Measurements from ENCODE around the gene ZNF628.

Gene ZNF628

GRCh38 chr19:55461259-55461973 is 15.0 kb upstream of the ZNF628 start, which contains the start of gene ISOC2:
ISOC2 (minus strand) TSS chr19:55461642; CDS start chr19:55456486, 5,156 bp downstream.
- CTCF ChIA-PET = no interaction called here

GRCh38 chr19:55461974-55462626 is 14.3 kb upstream of the ZNF628 start:
- no peak for DNase-seq (ENCODE audit: extremely low spot score)
- ChIA-PET POLR2A (interaction anchor here (0.7 to 1.4 kb wide), 9 partner anchors 10 to 392 kb away, joined by 3 to 14 read pairs (median 3); partner anchors contain the start of genes HSPBP1, PPP6R1, UBE2S and ZNF628), CTCF (no interaction called here)
- peak; percentile 9; the same call in 1 of the 2 replicates for TF ChIP-seq L3MBTL2 (conservative IDR thresholded peaks at IDR 0.05)
- TF ChIP-seq, protein P1, sequence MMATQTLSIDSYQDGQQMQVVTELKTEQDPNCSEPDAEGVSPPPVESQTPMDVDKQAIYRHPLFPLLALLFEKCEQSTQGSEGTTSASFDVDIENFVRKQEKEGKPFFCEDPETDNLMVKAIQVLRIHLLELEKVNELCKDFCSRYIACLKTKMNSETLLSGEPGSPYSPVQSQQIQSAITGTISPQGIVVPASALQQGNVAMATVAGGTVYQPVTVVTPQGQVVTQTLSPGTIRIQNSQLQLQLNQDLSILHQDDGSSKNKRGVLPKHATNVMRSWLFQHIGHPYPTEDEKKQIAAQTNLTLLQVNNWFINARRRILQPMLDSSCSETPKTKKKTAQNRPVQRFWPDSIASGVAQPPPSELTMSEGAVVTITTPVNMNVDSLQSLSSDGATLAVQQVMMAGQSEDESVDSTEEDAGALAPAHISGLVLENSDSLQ (IDR thresholded peaks at IDR 0.05) = no peak

More at GRCh38 chr19:55461259-55461973, 15.0 kb upstream of the ZNF628 start, which contains the start of gene ISOC2:
- POLR2A ChIA-PET = interaction anchor here (0.7 to 1.4 kb wide), 8 partner anchors 9 to 392 kb away, joined by 3 to 14 read pairs (median 3); partner anchors contain the start of genes HSPBP1, PPP6R1, UBE2S and ZNF628
- peak; percentile 96 for DNase-seq (ENCODE audit: extremely low spot score)
- TF ChIP-seq SP1 (IDR thresholded peaks at IDR 0.05) (peak; percentile 94), ARNT (IDR thresholded peaks at IDR 0.05) (no peak), HDGF (IDR thresholded peaks at IDR 0.05; ENCODE audit: borderline replicate concordance) (peak; percentile 87; the same call in 1 of the 2 replicates), ZNF384 (IDR thresholded peaks at IDR 0.05) (no peak), CTBP1 (IDR thresholded peaks at IDR 0.05; ENCODE audit: borderline replicate concordance) (no peak), L3MBTL2 (conservative IDR thresholded peaks at IDR 0.05) (peak; percentile 76), FOXK2 (IDR thresholded peaks at IDR 0.05) (no peak), LEF1 (IDR thresholded peaks at IDR 0.05; ENCODE audit: borderline replicate concordance) (no peak)
- TF ChIP-seq, protein P1 (IDR thresholded peaks at IDR 0.05) = peak; percentile 99

- CTCF ChIA-PET = no interaction called here
- POLR2A ChIA-PET = interaction anchor here (1.0 to 1.4 kb wide), 2 partner anchors 11 to 14 kb away, joined by 3 to 5 read pairs; partner anchors contain the start of gene ZNF628
These were observed 13.7 kb upstream of the ZNF628 start for GRCh38 chr19:55462722-55463121.

DNA sequence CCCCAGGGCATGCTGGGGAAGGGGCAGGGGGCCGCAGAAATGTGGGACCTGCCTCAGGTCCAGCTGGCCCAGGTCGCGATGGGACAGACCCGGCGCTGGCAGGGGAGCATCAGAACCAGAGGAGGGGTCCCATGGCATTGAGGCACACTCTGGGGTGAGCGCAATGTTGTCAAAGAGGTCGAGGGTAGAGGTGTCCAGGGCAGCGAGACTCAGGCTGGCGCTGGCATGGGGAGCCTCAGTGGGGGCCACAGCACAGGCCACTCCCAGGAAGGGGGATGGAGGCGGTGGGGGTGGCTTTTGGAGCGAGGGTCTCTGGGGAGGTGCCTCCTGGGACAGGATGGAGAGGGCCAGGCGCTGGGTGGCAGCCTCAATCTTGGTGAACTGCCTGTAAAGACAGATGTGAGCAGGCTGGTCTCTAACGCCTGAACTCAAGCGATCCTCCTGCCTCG is 12.8 kb upstream of the ZNF628 start:
- DNase-seq (ENCODE audit: extremely low spot score) = no peak
- ChIA-PET CTCF (no interaction called here), POLR2A (no interaction called here)
- TF ChIP-seq ELF4 (IDR thresholded peaks at IDR 0.05) = no peak
- TF ChIP-seq BHLHE40 (IDR thresholded peaks at IDR 0.05; ENCODE audit: borderline replicate concordance) = no peak
- no peak for TF ChIP-seq ZNF384 (IDR thresholded peaks at IDR 0.05)
- no peak for TF ChIP-seq FOXK2 (IDR thresholded peaks at IDR 0.05)
- no peak for TF ChIP-seq HDGF (IDR thresholded peaks at IDR 0.05; ENCODE audit: borderline replicate concordance)
- no peak for TF ChIP-seq FOXM1 (IDR thresholded peaks at IDR 0.05; ENCODE audit: borderline replicate concordance)
- TF ChIP-seq SUZ12 (IDR thresholded peaks at IDR 0.05) = no peak
- TF ChIP-seq L3MBTL2 (conservative IDR thresholded peaks at IDR 0.05) = no peak
- TF ChIP-seq TARDBP (IDR thresholded peaks at IDR 0.05) = no peak
- TF ChIP-seq LEF1 (IDR thresholded peaks at IDR 0.05; ENCODE audit: borderline replicate concordance) = no peak

More at GRCh38 chr19:55462722-55463121, 13.7 kb upstream of the ZNF628 start:
- TF ChIP-seq BHLHE40 (IDR thresholded peaks at IDR 0.05; ENCODE audit: borderline replicate concordance) = no peak
- TF ChIP-seq L3MBTL2 (conservative IDR thresholded peaks at IDR 0.05) = no peak
- TF ChIP-seq SUZ12 (IDR thresholded peaks at IDR 0.05) = no peak
- DNase-seq (ENCODE audit: extremely low spot score) = no peak

DNA sequence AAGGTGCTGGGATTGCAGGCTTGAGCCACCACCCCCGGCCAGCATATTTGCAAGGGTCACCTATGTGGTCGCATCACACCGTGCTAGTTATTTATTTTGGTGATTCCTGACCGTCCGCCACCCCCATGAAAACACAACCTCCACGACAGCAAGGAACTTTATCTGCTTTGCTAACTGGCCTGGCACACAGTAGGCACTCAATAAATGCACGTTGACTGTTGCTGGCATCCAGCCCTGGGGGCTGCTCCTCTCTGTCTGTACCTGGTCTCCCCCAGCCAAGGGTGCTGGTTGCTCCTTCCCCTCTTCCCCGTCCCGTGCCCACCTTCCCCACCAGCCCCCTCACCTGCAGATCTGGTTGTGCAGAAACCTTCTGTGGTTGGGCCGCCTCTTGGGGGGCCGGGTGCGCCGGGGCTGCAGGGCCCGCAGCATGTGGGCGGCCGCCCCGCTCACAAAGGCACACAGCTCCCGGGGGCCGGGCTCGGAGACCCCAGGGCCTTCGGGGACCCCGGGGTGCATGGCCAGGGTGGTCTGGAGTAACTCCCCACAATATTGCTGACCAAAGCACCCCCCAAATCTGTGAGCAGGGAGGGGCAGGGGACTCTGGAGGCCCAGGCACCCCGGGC is 12.3 kb upstream of the ZNF628 start:
- CTCF ChIA-PET = no interaction called here
- POLR2A ChIA-PET = no interaction called here
- no peak for DNase-seq (ENCODE audit: extremely low spot score)
- TF ChIP-seq HDGF (IDR thresholded peaks at IDR 0.05; ENCODE audit: borderline replicate concordance) = no peak
- no peak for TF ChIP-seq ARNT (IDR thresholded peaks at IDR 0.05)
- TF ChIP-seq FOXK2 (IDR thresholded peaks at IDR 0.05) = no peak
- TF ChIP-seq ZNF384 (IDR thresholded peaks at IDR 0.05) = no peak
- TF ChIP-seq SUZ12 (IDR thresholded peaks at IDR 0.05) = no peak
- TF ChIP-seq LEF1 (IDR thresholded peaks at IDR 0.05; ENCODE audit: borderline replicate concordance) = no peak
- no peak for TF ChIP-seq NFRKB (IDR thresholded peaks at IDR 0.05)
- no peak for TF ChIP-seq BHLHE40 (IDR thresholded peaks at IDR 0.05; ENCODE audit: borderline replicate concordance)
- TF ChIP-seq L3MBTL2 (conservative IDR thresholded peaks at IDR 0.05) = no peak
- no peak for TF ChIP-seq FOXA1 (IDR thresholded peaks at IDR 0.05)
- TF ChIP-seq, protein P1 (IDR thresholded peaks at IDR 0.05) = no peak
- no peak for TF ChIP-seq TARDBP (IDR thresholded peaks at IDR 0.05)
- no peak for TF ChIP-seq ELF4 (IDR thresholded peaks at IDR 0.05)
- no peak for TF ChIP-seq SP1 (IDR thresholded peaks at IDR 0.05)
- no peak for TF ChIP-seq CTBP1 (IDR thresholded peaks at IDR 0.05; ENCODE audit: borderline replicate concordance)
- TF ChIP-seq FOXM1 (IDR thresholded peaks at IDR 0.05; ENCODE audit: borderline replicate concordance) = no peak

DNA sequence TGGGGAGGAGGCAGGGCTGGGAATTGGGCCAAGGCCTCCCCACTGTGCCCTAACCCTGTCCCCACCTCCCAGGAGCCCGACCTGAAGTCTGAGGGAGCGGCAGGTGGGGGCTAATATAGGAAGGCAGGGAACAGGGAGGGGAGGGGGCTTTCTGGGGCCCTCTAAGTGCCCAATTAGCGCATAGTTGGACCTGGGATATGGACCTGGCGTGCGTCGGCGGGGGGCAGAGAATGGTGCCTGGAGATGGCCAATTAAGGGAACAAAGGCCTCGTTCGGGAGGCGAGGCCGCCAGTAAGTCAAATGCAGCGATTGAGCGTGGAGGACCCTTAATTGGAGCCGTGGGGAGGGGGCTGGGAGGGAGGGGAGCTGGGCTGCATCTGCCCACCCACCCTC is 11.8 kb upstream of the ZNF628 start, which contains the start of gene C19orf85:
Gene C19orf85 (minus strand): TSS at position 90 of the 393 bp plus-strand sequence. CDS start 197 bp downstream, outside the sequence.
- no peak for DNase-seq (ENCODE audit: extremely low spot score)
- ChIA-PET POLR2A (no interaction called here), CTCF (no interaction called here)
- TF ChIP-seq NFRKB (IDR thresholded peaks at IDR 0.05) (no peak), CTBP1 (IDR thresholded peaks at IDR 0.05; ENCODE audit: borderline replicate concordance) (no peak), FOXK2 (IDR thresholded peaks at IDR 0.05) (no peak), SP1 (IDR thresholded peaks at IDR 0.05) (no peak), TARDBP (IDR thresholded peaks at IDR 0.05) (no peak), SUZ12 (IDR thresholded peaks at IDR 0.05) (no peak), ZNF384 (IDR thresholded peaks at IDR 0.05) (no peak), FOXM1 (IDR thresholded peaks at IDR 0.05; ENCODE audit: borderline replicate concordance) (no peak), ELF4 (IDR thresholded peaks at IDR 0.05) (no peak), L3MBTL2 (conservative IDR thresholded peaks at IDR 0.05) (no peak), HDGF (IDR thresholded peaks at IDR 0.05; ENCODE audit: borderline replicate concordance) (no peak), FOXA1 (IDR thresholded peaks at IDR 0.05) (no peak), ARNT (IDR thresholded peaks at IDR 0.05) (no peak), LEF1 (IDR thresholded peaks at IDR 0.05; ENCODE audit: borderline replicate concordance) (no peak)
- TF ChIP-seq, protein P1 (IDR thresholded peaks at IDR 0.05) = no peak

All from HEK293T (cell line).